Measurements from ENCODE around the gene KCNA3. TPM values are rescaled to one million over a fixed set of nuclear protein-coding genes. Genes with fewer than 3 reads are reported as not detected.
"Not testable (repeated sequence)": the region's sequence is repeated elsewhere in the genome, so short reads cannot be mapped to it uniquely, and the experiment has no call there.

Gene KCNA3
- total RNA-seq, 1 experiment from 2014 or later = not detected

GRCh38 chr1:110667776-110668175 lies 7.0 kb downstream of the KCNA3 start:
- DNase-seq = no peak
- Histone ChIP-seq H3K36me3 (ENCODE audit: insufficient read depth, low read length) (no peaks in the 10 kb centered on the region), H4K20me1 (ENCODE audit: insufficient read depth, low read depth, low read length) (no peaks in the 10 kb centered on the region), H3K4me3 (ENCODE audit: low read length) (no peak overlapping the region), H3K9ac (ENCODE audit: low read length) (no peak overlapping the region), H3K27me3 (ENCODE audit: low read length) (no peaks in the 10 kb centered on the region), H3K4me2 (ENCODE audit: low read depth, low read length, poor library complexity, severe bottlenecking) (no peak overlapping the region), H3K27ac (ENCODE audit: low read length) (no peak overlapping the region), H3K4me1 (ENCODE audit: low read length) (peaks cover 9% of the 10 kb centered on the region), H2AFZ (ENCODE audit: low read length) (no peak overlapping the region), H3K79me2 (ENCODE audit: low read length) (no peaks in the 10 kb centered on the region), H3K9me3 (ENCODE audit: low read length) (no peaks in the 10 kb centered on the region), H3K9me2 (replicated peaks; ENCODE audit: insufficient read depth, low read length) (no peaks in the 10 kb centered on the region)

GRCh38 chr1:110663241-110663640 lies 11.5 kb downstream of the KCNA3 start:
- Histone ChIP-seq H3K27ac (ENCODE audit: low read length) (no peak overlapping the region), H3K36me3 (ENCODE audit: insufficient read depth, low read length) (no peaks in the 10 kb centered on the region), H3K9ac (ENCODE audit: low read length) (no peak overlapping the region), H3K9me3 (ENCODE audit: low read length) (no peaks in the 10 kb centered on the region), H3K4me3 (ENCODE audit: low read length) (no peak overlapping the region), H4K20me1 (ENCODE audit: insufficient read depth, low read depth, low read length) (no peaks in the 10 kb centered on the region), H3K79me2 (ENCODE audit: low read length) (no peaks in the 10 kb centered on the region), H2AFZ (ENCODE audit: low read length) (no peak overlapping the region), H3K9me2 (replicated peaks; ENCODE audit: insufficient read depth, low read length) (no peaks in the 10 kb centered on the region), H3K27me3 (ENCODE audit: low read length) (no peaks in the 10 kb centered on the region), H3K4me1 (ENCODE audit: low read length) (no peaks in the 10 kb centered on the region), H3K4me2 (ENCODE audit: low read depth, low read length, poor library complexity, severe bottlenecking) (no peak overlapping the region)
- no peak for DNase-seq

GRCh38 chr1:110659559-110659958 lies 15.2 kb downstream of the KCNA3 start:
- not testable (repeated sequence) for H3K4me1 ChIP-seq (ENCODE audit: low read length); H3K79me2 ChIP-seq (ENCODE audit: low read length); H3K36me3 ChIP-seq (ENCODE audit: insufficient read depth, low read length); H3K9ac ChIP-seq (ENCODE audit: low read length); H3K9me3 ChIP-seq (ENCODE audit: low read length); H3K4me2 ChIP-seq (ENCODE audit: low read depth, low read length, poor library complexity, severe bottlenecking); H3K27ac ChIP-seq (ENCODE audit: low read length); H3K9me2 ChIP-seq (replicated peaks; ENCODE audit: insufficient read depth, low read length); H4K20me1 ChIP-seq (ENCODE audit: insufficient read depth, low read depth, low read length); H2AFZ ChIP-seq (ENCODE audit: low read length); H3K4me3 ChIP-seq (ENCODE audit: low read length); H3K27me3 ChIP-seq (ENCODE audit: low read length); DNase-seq

GRCh38 chr1:110657351-110657750 lies 17.4 kb downstream of the KCNA3 start:
- H3K4me3 ChIP-seq (ENCODE audit: low read length) = no peak overlapping the region

GRCh38 chr1:110650609-110651008 lies 24.1 kb downstream of the KCNA3 start:
- no peaks in the 10 kb centered on the region for H3K36me3 ChIP-seq (ENCODE audit: insufficient read depth, low read length)
- no peaks in the 10 kb centered on the region for H4K20me1 ChIP-seq (ENCODE audit: insufficient read depth, low read depth, low read length)
- H3K9me3 ChIP-seq (ENCODE audit: low read length) = no peaks in the 10 kb centered on the region
- H3K79me2 ChIP-seq (ENCODE audit: low read length) = no peaks in the 10 kb centered on the region
- H3K27ac ChIP-seq (ENCODE audit: low read length) = no peak overlapping the region
- H3K9me2 ChIP-seq (replicated peaks; ENCODE audit: insufficient read depth, low read length) = no peaks in the 10 kb centered on the region
- H3K27me3 ChIP-seq (ENCODE audit: low read length) = no peaks in the 10 kb centered on the region
- no peak overlapping the region for H3K4me2 ChIP-seq (ENCODE audit: low read depth, low read length, poor library complexity, severe bottlenecking)
- H3K4me3 ChIP-seq (ENCODE audit: low read length) = no peak overlapping the region
- no peaks in the 10 kb centered on the region for H3K4me1 ChIP-seq (ENCODE audit: low read length)
- no peak overlapping the region for H3K9ac ChIP-seq (ENCODE audit: low read length)
- DNase-seq = no peak
- no peak overlapping the region for H2AFZ ChIP-seq (ENCODE audit: low read length)

More at GRCh38 chr1:110657351-110657750, 17.4 kb downstream of the KCNA3 start:
- H3K27me3 ChIP-seq (ENCODE audit: low read length) = no peaks in the 10 kb centered on the region
- no peaks in the 10 kb centered on the region for H3K9me3 ChIP-seq (ENCODE audit: low read length)
- H4K20me1 ChIP-seq (ENCODE audit: insufficient read depth, low read depth, low read length) = no peaks in the 10 kb centered on the region
- H3K27ac ChIP-seq (ENCODE audit: low read length) = no peak overlapping the region
- H3K9me2 ChIP-seq (replicated peaks; ENCODE audit: insufficient read depth, low read length) = no peaks in the 10 kb centered on the region
- H3K4me1 ChIP-seq (ENCODE audit: low read length) = no peaks in the 10 kb centered on the region
- no peaks in the 10 kb centered on the region for H3K79me2 ChIP-seq (ENCODE audit: low read length)
- H2AFZ ChIP-seq (ENCODE audit: low read length) = no peak overlapping the region
- DNase-seq = no peak
- H3K4me2 ChIP-seq (ENCODE audit: low read depth, low read length, poor library complexity, severe bottlenecking) = no peak overlapping the region
- H3K9ac ChIP-seq (ENCODE audit: low read length) = no peak overlapping the region
- no peaks in the 10 kb centered on the region for H3K36me3 ChIP-seq (ENCODE audit: insufficient read depth, low read length)

- Histone ChIP-seq H3K79me2 (ENCODE audit: low read length) (no peaks in the 10 kb centered on the region), H3K4me2 (ENCODE audit: low read depth, low read length, poor library complexity, severe bottlenecking) (no peak overlapping the region), H4K20me1 (ENCODE audit: insufficient read depth, low read depth, low read length) (no peaks in the 10 kb centered on the region), H3K27me3 (ENCODE audit: low read length) (no peaks in the 10 kb centered on the region), H3K9me2 (replicated peaks; ENCODE audit: insufficient read depth, low read length) (no peaks in the 10 kb centered on the region), H3K4me3 (ENCODE audit: low read length) (no peak overlapping the region), H3K9ac (ENCODE audit: low read length) (no peak overlapping the region), H3K9me3 (ENCODE audit: low read length) (no peaks in the 10 kb centered on the region), H2AFZ (ENCODE audit: low read length) (no peak overlapping the region), H3K27ac (ENCODE audit: low read length) (no peak overlapping the region), H3K4me1 (ENCODE audit: low read length) (no peaks in the 10 kb centered on the region), H3K36me3 (ENCODE audit: insufficient read depth, low read length) (no peaks in the 10 kb centered on the region)
- DNase-seq = no peak
Measured at GRCh38 chr1:110648417-110648816, 26.3 kb downstream of the KCNA3 start.

GRCh38 chr1:110647254-110647891 lies 27.4 kb downstream of the KCNA3 start:
- Histone ChIP-seq H3K27ac (ENCODE audit: low read length) (no peak overlapping the region), H3K79me2 (ENCODE audit: low read length) (no peaks in the 10 kb centered on the region), H3K9me3 (ENCODE audit: low read length) (no peaks in the 10 kb centered on the region), H3K9ac (ENCODE audit: low read length) (no peak overlapping the region), H3K36me3 (ENCODE audit: insufficient read depth, low read length) (no peaks in the 10 kb centered on the region), H3K27me3 (ENCODE audit: low read length) (no peaks in the 10 kb centered on the region), H3K4me1 (ENCODE audit: low read length) (no peaks in the 10 kb centered on the region), H3K4me3 (ENCODE audit: low read length) (no peak overlapping the region), H4K20me1 (ENCODE audit: insufficient read depth, low read depth, low read length) (no peaks in the 10 kb centered on the region), H3K4me2 (ENCODE audit: low read depth, low read length, poor library complexity, severe bottlenecking) (no peak overlapping the region), H2AFZ (ENCODE audit: low read length) (no peak overlapping the region), H3K9me2 (replicated peaks; ENCODE audit: insufficient read depth, low read length) (no peaks in the 10 kb centered on the region)
- no peak for DNase-seq

- Histone ChIP-seq H3K9me2 (replicated peaks; ENCODE audit: insufficient read depth, low read length) (no peaks in the 10 kb centered on the region), H3K79me2 (ENCODE audit: low read length) (no peaks in the 10 kb centered on the region), H3K4me2 (ENCODE audit: low read depth, low read length, poor library complexity, severe bottlenecking) (no peak overlapping the region), H3K9ac (ENCODE audit: low read length) (no peak overlapping the region), H3K36me3 (ENCODE audit: insufficient read depth, low read length) (no peaks in the 10 kb centered on the region), H3K27ac (ENCODE audit: low read length) (no peak overlapping the region), H2AFZ (ENCODE audit: low read length) (no peak overlapping the region), H4K20me1 (ENCODE audit: insufficient read depth, low read depth, low read length) (no peaks in the 10 kb centered on the region), H3K4me1 (ENCODE audit: low read length) (no peaks in the 10 kb centered on the region), H3K9me3 (ENCODE audit: low read length) (no peaks in the 10 kb centered on the region), H3K27me3 (ENCODE audit: low read length) (no peaks in the 10 kb centered on the region), H3K4me3 (ENCODE audit: low read length) (no peak overlapping the region)
- DNase-seq = no peak
Measured at GRCh38 chr1:110645821-110646735, 28.7 kb downstream of the KCNA3 start.
